Right atrium auricular region (tissue), 2 donors: ENCODE results near the gene SAP30L. TPM values are rescaled to one million over a fixed set of nuclear protein-coding genes. Genes with fewer than 3 reads are reported as not detected.

ENCODE experiments used
- DNase-seq: peaks from one replicate; pipeline ENCODE4 v3.0.0-alpha.2; 2019; ENCODE audit warnings: low spot score
- H3K27ac ChIP-seq, 2 donors: fragments of 200-600 bp; sonication (generic); 1 replicate in 1 of 2; 2 replicates in 1 of 2; pipeline ENCODE4 v1.5.1; 2016 to 2019
- H3K27me3 ChIP-seq, 2 donors: fragments of 200-600 bp; sonication (generic); one replicate each; pipeline versions ENCODE4 v1.5.1 to v1.6.0; 2017 to 2019
- H3K36me3 ChIP-seq: fragments of 200-600 bp; sonication (generic); one replicate; pipeline ENCODE4 v1.5.1; 2016
- H3K4me1 ChIP-seq, 2 donors: fragments of 200-600 bp; sonication (generic); one replicate each; pipeline versions ENCODE4 v1.5.1 to v1.6.0; 2017 to 2019
- H3K4me3 ChIP-seq, 2 donors: fragments of 200-600 bp; sonication (generic); 1 replicate in 1 of 2; 2 replicates in 1 of 2; pipeline ENCODE4 v1.5.1; 2017 to 2019; ENCODE audit warnings: mild to moderate bottlenecking in 1 of 2, moderate library complexity in 1 of 2
- H3K9me3 ChIP-seq, 2 donors: fragments of 200-600 bp; sonication (generic); one replicate each; pipeline ENCODE4 v1.5.1; 2019
- total RNA-seq, 2 donors: library from RNA; depleted of rRNA; stranded (reverse); fragments of >200 nt; gene quantifications; one replicate each; pipeline ENCODE4 v1.1.0, GENCODE V29; 2016
- TF ChIP-seq, protein P1 (sequence below), 2 donors: fragments of 200-600 bp; sonication (generic); IDR thresholded peaks; one replicate each; pipeline ENCODE4 v1.5.1; 2019; ENCODE audit warnings: antibody characterized with exemption in 2 of 2

SAP30L gene
- total RNA-seq, 2 donors from 2014 or later, result 17.1 to 18.9 TPM

DNA sequence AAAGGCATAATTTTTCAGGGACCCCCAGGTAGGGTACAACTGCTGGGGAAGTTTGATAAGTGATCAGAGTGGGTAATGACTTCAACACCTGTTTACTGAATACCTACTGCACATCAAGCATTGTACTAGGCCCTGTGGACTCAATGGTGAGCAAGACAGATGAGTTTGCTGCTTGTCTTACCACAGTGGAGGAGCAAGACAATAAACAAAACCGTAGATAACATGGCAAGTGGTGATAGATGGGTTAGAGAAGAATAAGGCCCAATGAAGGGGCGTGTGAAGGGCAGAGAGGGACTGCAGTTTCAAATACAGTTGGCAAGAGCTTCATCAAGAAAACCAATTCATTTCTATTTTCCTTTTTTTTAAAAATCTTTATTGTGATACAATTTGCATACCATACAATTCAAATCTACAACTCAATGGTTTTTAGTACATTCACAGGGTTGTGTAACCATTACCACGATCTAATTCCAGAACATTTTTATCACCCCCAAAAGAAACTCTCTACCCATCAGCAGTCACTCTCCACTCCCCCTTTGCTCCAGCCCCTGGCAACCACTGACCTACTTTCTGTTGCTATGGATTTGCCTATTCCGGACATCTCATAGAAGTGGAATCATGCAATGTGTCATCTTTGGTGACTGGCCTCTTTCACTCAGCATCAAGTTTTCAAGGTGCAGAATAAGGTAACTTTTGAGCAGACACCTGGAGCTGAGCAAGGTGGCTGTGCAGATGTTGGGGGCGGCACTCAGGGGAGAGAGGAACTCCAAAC, 64.2 kb downstream of the SAP30L start:
- no peaks in the 10 kb centered on the region for H3K9me3 ChIP-seq
- H3K27me3 ChIP-seq, result no peaks in the 10 kb centered on the region
- no peaks in the 10 kb centered on the region for H3K4me1 ChIP-seq
- H3K27ac ChIP-seq, result no peak overlapping the region
- DNase-seq, result no peak
- H3K36me3 ChIP-seq, result no peaks in the 10 kb centered on the region
- TF ChIP-seq, protein P1, sequence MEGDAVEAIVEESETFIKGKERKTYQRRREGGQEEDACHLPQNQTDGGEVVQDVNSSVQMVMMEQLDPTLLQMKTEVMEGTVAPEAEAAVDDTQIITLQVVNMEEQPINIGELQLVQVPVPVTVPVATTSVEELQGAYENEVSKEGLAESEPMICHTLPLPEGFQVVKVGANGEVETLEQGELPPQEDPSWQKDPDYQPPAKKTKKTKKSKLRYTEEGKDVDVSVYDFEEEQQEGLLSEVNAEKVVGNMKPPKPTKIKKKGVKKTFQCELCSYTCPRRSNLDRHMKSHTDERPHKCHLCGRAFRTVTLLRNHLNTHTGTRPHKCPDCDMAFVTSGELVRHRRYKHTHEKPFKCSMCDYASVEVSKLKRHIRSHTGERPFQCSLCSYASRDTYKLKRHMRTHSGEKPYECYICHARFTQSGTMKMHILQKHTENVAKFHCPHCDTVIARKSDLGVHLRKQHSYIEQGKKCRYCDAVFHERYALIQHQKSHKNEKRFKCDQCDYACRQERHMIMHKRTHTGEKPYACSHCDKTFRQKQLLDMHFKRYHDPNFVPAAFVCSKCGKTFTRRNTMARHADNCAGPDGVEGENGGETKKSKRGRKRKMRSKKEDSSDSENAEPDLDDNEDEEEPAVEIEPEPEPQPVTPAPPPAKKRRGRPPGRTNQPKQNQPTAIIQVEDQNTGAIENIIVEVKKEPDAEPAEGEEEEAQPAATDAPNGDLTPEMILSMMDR (IDR thresholded peaks at IDR 0.05), result no peak
- no peak overlapping the region for H3K4me3 ChIP-seq

Other genes with a start within 250 kb of the SAP30L start
- gene HAND1, start 32.2 kb downstream of the SAP30L start, total RNA-seq, result 10 to 100 TPM in 1 of 2 donors, 1 to 10 TPM in 1; 4.1 to 13.8 TPM